GM15510 (cell line): Measurements from ENCODE around the gene GARS1.

ENCODE experiments used
- POLR2A ChIP-seq: IDR thresholded peaks from 3 replicates; pipeline ENCODE4 v1.6.1; 2011; ENCODE audit warnings: borderline replicate concordance; ENCODE audit not compliant: insufficient read length; ENCODE audit errors: extremely low read depth

The GARS1 gene

GRCh38 chr7:30596721-30597120, 2.0 kb downstream of the GARS1 start:
- no peak for TF ChIP-seq POLR2A

GRCh38 chr7:30598121-30598876, 3.6 kb downstream of the GARS1 start:
- no peak for TF ChIP-seq POLR2A

GRCh38 chr7:30604901-30605300, 10.2 kb downstream of the GARS1 start:
- no peak for TF ChIP-seq POLR2A

GRCh38 chr7:30605832-30606231, 11.2 kb downstream of the GARS1 start:
- TF ChIP-seq POLR2A = no peak

- no peak for TF ChIP-seq POLR2A
Observed at GRCh38 chr7:30612658-30613265, 18.1 kb downstream of the GARS1 start.

GRCh38 chr7:30613366-30614325, 19.0 kb downstream of the GARS1 start:
- TF ChIP-seq POLR2A = no peak

GRCh38 chr7:30616318-30616717, 21.6 kb downstream of the GARS1 start:
- TF ChIP-seq POLR2A = no peak

GRCh38 chr7:30617359-30617758, 22.7 kb downstream of the GARS1 start:
- no peak for TF ChIP-seq POLR2A

GRCh38 chr7:30618080-30618676, 23.5 kb downstream of the GARS1 start:
- no peak for TF ChIP-seq POLR2A

GRCh38 chr7:30618961-30619360, 24.3 kb downstream of the GARS1 start:
- no peak for TF ChIP-seq POLR2A

- TF ChIP-seq POLR2A = no peak
Observed at GRCh38 chr7:30625283-30625682, 30.6 kb downstream of the GARS1 start.

- TF ChIP-seq POLR2A = no peak
Observed at GRCh38 chr7:30627026-30627425, 32.3 kb downstream of the GARS1 start.

GRCh38 chr7:30630986-30631385, 36.3 kb downstream of the GARS1 start:
- TF ChIP-seq POLR2A = no peak

GRCh38 chr7:30633223-30633622, 38.5 kb downstream of the GARS1 start:
- TF ChIP-seq POLR2A = no peak

GRCh38 chr7:30634193-30634626, 39.5 kb downstream of the GARS1 start:
- no peak for TF ChIP-seq POLR2A
